ENCODE results near the gene KLF17.

The KLF17 gene

DNA sequence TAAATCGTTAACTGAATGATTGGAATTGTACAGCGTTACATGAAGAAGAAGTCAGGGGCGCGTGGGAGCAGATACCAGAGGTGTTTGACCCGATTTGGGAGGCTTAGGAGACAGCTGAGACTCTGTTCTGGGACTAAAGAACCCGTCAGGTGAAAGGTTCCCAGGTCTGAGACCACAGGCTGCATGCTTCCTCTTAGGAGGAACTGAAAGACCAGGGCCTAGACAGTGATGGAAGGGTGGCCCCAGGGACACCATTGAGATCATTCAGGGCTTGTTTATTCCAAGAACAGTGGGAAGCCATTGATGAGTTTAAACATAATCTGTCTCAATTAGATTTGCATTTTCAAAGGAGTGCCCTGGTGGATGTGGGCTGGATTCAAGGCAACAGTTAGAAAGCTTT is 904 bp downstream of the KLF17 start:
- TF ChIP-seq, protein P1, sequence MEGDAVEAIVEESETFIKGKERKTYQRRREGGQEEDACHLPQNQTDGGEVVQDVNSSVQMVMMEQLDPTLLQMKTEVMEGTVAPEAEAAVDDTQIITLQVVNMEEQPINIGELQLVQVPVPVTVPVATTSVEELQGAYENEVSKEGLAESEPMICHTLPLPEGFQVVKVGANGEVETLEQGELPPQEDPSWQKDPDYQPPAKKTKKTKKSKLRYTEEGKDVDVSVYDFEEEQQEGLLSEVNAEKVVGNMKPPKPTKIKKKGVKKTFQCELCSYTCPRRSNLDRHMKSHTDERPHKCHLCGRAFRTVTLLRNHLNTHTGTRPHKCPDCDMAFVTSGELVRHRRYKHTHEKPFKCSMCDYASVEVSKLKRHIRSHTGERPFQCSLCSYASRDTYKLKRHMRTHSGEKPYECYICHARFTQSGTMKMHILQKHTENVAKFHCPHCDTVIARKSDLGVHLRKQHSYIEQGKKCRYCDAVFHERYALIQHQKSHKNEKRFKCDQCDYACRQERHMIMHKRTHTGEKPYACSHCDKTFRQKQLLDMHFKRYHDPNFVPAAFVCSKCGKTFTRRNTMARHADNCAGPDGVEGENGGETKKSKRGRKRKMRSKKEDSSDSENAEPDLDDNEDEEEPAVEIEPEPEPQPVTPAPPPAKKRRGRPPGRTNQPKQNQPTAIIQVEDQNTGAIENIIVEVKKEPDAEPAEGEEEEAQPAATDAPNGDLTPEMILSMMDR (IDR thresholded peaks at IDR 0.05; ENCODE audit: insufficient read depth, low read depth, low read length, missing control alignments): no peak
- DNase-seq (ENCODE audit: low read depth): no peak
- no peak overlapping the region for H3K4me3 ChIP-seq (ENCODE audit: low read depth, low read length)

DNA sequence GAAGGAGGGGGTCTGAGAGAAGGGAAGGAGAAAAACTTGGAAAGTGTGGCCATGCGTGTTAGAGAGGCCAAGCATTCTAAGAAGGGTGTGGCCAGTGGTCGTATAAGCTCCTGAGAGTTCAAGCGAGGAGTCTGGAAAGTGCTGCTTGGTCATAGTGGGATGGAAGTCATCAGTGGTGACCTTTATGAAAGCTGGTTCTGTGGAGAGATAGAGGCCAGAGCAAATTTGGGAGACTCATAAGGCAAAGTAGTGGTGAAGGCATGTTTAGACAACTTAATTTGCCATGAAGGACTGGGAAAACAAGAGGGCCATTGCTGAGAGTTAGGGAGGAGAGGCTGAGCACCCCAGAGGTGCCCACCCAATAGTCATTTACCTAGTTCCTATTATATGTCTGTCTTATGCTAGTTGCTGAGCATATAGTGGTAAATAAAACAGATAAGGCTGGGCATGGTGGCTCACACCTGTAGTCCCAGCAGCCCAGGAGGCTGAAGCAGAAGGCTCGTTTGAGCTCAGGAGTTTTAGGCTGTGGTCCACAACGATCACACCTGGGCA is 1.9 kb downstream of the KLF17 start:
- DNase-seq (ENCODE audit: low read depth): no peak
- H3K4me3 ChIP-seq (ENCODE audit: low read depth, low read length): no peak overlapping the region
- TF ChIP-seq, protein P1 (IDR thresholded peaks at IDR 0.05; ENCODE audit: insufficient read depth, low read depth, low read length, missing control alignments): no peak

DNA sequence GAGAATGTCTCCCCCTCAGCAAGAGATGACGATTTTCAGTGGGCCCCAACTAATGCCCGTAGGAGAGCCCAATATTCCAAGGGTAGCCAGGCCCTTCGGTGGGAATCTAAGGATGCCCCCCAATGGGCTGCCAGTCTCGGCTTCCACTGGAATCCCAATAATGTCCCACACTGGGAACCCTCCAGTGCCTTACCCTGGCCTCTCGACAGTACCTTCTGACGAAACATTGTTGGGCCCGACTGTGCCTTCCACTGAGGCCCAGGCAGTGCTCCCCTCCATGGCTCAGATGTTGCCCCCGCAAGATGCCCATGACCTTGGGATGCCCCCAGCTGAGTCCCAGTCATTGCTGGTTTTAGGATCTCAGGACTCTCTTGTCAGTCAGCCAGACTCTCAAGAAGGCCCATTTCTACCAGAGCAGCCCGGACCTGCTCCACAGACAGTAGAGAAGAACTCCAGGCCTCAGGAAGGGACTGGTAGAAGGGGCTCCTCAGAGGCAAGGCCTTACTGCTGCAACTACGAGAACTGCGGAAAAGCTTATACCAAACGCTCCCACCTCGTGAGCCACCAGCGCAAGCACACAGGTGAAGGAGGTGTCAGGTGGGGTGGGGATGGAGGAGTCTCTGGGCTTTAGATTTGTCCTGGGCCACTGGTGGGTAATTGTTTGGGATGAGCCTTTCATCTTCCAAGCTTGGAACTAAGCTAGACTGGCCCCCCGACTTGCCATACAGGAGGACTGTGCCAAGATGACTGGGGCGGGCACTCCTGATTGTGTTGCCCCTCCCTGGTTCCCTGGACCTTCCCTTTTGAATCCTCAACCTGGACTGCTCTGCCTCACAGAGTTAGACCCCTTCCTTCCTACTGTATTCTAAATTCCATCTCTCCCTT is 11.2 kb downstream of the KLF17 start:
- DNase-seq (ENCODE audit: low read depth): no peak
- no peak overlapping the region for H3K4me3 ChIP-seq (ENCODE audit: low read depth, low read length)
- TF ChIP-seq, protein P1 (IDR thresholded peaks at IDR 0.05; ENCODE audit: insufficient read depth, low read depth, low read length, missing control alignments): no peak

DNA sequence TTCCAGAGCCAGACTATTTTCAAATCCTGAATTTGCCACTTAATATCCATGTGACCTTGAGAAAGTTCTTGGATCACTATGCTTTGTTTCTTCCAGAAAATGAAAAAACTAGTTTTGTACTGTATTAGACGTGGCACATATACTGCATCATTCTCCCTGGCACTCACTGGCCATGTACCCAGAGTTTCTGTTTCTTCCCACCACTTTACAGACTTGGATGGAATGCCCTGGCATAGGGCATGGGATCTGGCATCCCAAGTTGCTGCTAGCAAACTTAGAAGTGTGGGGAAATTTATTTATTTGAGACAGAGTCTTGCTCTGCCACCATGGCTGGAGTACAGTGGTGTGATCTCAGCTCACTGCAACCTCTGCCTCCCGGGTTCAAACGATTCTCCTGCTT is 12.8 kb downstream of the KLF17 start:
- DNase-seq (ENCODE audit: low read depth): no peak
- TF ChIP-seq, protein P1 (IDR thresholded peaks at IDR 0.05; ENCODE audit: insufficient read depth, low read depth, low read length, missing control alignments): no peak
- H3K4me3 ChIP-seq (ENCODE audit: low read depth, low read length): no peak overlapping the region

DNA sequence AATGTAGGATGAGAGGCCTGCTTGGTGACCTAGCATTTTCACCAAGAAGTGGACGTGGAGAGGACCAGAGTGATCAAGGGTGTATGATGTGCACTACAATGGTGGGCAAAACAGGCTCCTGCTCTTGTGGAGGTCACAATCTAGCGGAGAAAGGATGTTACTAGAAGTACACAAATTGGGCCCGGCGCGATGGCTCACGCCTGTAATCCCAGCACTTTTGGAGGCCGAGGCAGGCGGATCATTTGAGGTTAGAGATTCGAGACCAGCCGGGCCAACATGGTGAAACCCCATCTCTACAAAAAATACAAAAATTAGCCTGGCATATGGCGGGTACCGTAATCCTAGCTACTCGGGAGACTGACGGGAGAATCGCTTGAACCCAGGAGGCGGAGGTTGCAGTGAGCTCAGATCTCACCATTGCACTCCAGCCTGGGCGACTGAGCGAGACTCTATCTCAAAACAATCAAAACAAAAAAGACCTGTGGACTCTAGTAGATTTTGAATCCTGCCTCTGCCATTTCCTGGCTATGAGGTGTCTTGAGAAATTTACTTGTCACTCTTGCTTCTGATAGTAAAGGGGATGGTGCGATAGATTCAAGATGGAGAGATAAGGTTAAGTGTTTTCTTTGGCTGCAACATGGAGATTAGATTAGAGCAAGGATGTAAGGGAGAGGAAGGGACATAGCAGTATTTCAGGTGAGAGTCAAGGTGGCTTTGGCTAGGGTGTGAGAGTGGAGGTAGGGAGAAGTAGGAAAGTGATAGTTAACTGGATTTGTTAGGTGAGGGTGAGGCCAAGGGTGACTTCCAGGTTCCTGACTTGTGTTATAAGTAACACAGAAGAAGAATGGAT is 15.7 kb downstream of the KLF17 start:
- no peak for DNase-seq (ENCODE audit: low read depth)
- H3K4me3 ChIP-seq (ENCODE audit: low read depth, low read length): no peak overlapping the region
- TF ChIP-seq, protein P1 (IDR thresholded peaks at IDR 0.05; ENCODE audit: insufficient read depth, low read depth, low read length, missing control alignments): no peak

DNA sequence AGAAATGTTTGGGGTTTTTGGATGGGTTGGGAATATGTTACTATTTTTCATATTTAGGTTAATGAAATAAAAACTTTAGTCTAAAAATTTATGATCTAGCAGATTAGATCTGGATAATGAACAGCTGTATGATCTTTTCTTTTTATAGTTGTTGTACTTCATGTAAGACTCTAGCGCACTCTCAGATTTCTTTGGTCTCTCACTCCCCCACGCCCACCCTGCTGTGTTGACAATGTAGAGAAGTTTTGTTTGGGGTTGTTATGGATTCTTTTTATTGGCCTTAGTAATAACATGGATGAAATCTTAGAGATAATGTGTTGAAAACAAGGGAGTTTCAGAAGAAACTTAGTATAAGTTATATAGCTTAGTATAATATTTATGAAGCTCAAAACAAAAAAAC is 17.3 kb downstream of the KLF17 start:
- H3K4me3 ChIP-seq (ENCODE audit: low read depth, low read length): no peak overlapping the region
- TF ChIP-seq, protein P1 (IDR thresholded peaks at IDR 0.05; ENCODE audit: insufficient read depth, low read depth, low read length, missing control alignments): no peak
- DNase-seq (ENCODE audit: low read depth): no peak

All from GM12865 (cell line).